ENCODE measurements around the gene TCF7L2.

TCF7L2 gene

DNA sequence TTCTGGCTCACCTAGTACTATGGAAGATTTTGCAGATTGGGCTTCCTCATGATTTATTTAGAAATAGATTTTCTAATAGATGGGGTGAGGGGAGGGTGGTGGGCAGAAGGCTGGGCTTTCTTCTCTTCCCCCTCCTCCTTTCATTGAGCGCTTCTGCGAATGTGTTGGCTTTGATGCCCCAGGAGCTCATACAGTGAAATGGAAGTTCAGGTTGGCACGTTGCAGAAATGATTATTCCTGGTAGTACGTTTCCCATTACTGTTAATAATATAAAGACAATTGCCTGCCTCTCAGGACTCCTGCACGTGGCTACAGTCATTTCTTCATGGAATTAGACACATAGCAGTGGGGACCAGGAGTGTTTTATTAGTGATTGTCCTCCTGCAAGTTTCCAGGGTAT lies 39.8 kb downstream of the TCF7L2 start:
- peaks cover 17% of the 10 kb centered on the region in 2 experiments for H3K4me1 ChIP-seq (ENCODE audit: control insufficient read depth in 1 of 2, insufficient read depth in 1 of 2, low read depth in 1 of 2, low read length in 1 of 2)
- H3K4me3 ChIP-seq (ENCODE audit: low read depth in 1 of 2, low read length in 1 of 2): no peak overlapping the region
- H3K36me3 ChIP-seq: no peaks in the 10 kb centered on the region
- no peaks in the 10 kb centered on the region for H3K9me3 ChIP-seq
- TF ChIP-seq, protein P1, sequence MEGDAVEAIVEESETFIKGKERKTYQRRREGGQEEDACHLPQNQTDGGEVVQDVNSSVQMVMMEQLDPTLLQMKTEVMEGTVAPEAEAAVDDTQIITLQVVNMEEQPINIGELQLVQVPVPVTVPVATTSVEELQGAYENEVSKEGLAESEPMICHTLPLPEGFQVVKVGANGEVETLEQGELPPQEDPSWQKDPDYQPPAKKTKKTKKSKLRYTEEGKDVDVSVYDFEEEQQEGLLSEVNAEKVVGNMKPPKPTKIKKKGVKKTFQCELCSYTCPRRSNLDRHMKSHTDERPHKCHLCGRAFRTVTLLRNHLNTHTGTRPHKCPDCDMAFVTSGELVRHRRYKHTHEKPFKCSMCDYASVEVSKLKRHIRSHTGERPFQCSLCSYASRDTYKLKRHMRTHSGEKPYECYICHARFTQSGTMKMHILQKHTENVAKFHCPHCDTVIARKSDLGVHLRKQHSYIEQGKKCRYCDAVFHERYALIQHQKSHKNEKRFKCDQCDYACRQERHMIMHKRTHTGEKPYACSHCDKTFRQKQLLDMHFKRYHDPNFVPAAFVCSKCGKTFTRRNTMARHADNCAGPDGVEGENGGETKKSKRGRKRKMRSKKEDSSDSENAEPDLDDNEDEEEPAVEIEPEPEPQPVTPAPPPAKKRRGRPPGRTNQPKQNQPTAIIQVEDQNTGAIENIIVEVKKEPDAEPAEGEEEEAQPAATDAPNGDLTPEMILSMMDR (IDR thresholded peaks at IDR 0.05): no peak
- no peaks in the 10 kb centered on the region for H3K27me3 ChIP-seq
- no peak overlapping the region for H3K27ac ChIP-seq

DNA sequence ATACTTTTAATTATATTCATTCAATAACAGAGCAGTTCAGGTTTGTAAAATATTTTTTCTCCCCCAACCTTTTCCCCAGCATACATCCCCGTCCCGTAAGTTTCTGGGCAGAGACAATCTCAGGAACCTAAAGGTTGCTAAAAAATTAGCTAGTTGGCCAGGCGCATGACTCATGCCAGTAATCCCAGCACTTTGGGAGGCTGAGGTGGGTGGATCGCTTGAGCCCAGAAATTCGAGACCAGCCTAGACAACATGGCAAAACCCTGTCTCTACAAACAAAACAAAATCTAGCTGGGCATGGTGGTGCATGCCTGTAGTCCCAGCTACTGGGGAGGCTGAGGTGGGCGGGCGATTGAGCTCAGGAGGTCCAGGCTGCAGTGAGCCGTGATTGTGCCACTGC lies 40.2 kb downstream of the TCF7L2 start:
- TF ChIP-seq, protein P1 (IDR thresholded peaks at IDR 0.05): no peak
- Histone ChIP-seq H3K27me3 (no peaks in the 10 kb centered on the region), H3K27ac (no peak overlapping the region), H3K4me3 (ENCODE audit: low read depth in 1 of 2, low read length in 1 of 2) (no peak overlapping the region), H3K4me1 (ENCODE audit: control insufficient read depth in 1 of 2, insufficient read depth in 1 of 2, low read depth in 1 of 2, low read length in 1 of 2) (peaks cover 17% of the 10 kb centered on the region in 2 experiments), H3K9me3 (no peaks in the 10 kb centered on the region), H3K36me3 (no peaks in the 10 kb centered on the region)

DNA sequence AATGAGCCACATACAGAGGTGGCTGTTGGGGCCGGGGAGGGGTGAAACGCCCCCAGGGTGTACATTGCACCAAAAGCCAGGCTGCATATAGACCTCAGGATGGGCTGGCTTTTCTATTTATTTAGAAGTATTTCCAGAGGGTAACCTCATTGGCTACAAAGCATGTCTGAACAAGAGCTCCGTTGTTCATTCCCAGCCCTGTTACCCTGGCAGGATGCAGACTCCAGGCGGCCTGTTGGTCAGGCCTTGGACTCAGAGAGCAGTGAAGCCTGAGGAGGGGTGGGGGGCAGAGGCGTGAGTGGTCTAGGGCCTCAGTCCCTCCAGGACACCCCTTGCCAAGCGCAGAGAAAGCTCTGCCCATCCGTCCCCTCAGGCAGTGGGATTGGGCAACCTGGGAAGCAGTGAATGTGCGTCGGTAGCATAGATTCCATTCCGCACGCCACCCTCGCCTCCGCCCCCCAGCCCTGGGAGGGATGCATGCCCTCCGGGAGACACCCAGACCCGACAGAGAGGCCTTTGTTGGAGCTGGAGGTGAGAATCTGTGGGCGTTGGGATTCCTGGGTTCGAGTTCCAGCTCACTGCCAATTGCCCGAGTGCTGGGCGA lies 41.9 kb downstream of the TCF7L2 start:
- H3K36me3 ChIP-seq: no peaks in the 10 kb centered on the region
- no peak overlapping the region for H3K4me3 ChIP-seq (ENCODE audit: low read depth in 1 of 2, low read length in 1 of 2)
- TF ChIP-seq, protein P1 (IDR thresholded peaks at IDR 0.05): no peak
- peaks cover 0 to under 1% of the 10 kb centered on the region in 2 experiments for H3K4me1 ChIP-seq (ENCODE audit: control insufficient read depth in 1 of 2, insufficient read depth in 1 of 2, low read depth in 1 of 2, low read length in 1 of 2)
- no peaks in the 10 kb centered on the region for H3K9me3 ChIP-seq
- no peaks in the 10 kb centered on the region for H3K27me3 ChIP-seq
- no peak overlapping the region for H3K27ac ChIP-seq

DNA sequence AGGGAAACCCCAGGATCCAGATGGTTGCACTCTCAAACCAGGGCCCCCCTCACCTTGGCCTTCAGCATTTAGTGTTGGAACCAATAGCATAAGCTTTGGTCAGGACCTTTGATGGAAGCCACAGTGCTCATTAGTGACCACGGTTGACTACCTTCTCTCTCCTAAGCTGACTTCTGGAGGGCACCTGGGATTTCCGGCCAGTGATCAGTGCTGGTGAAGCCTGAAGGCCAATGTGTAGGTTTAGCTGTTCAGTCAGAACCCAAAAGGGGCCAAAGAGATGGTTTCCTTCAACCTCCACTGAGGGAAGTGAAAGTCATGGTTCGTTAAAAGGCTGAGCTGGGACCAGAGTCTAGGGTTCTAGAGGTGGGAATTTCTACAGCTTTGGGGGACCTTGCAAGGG lies 46.4 kb downstream of the TCF7L2 start:
- H3K4me1 ChIP-seq (ENCODE audit: control insufficient read depth in 1 of 2, insufficient read depth in 1 of 2, low read depth in 1 of 2, low read length in 1 of 2): no peaks in the 10 kb centered on the region
- H3K27ac ChIP-seq: no peak overlapping the region
- H3K9me3 ChIP-seq: no peaks in the 10 kb centered on the region
- H3K27me3 ChIP-seq: no peaks in the 10 kb centered on the region
- no peaks in the 10 kb centered on the region for H3K36me3 ChIP-seq
- H3K4me3 ChIP-seq (ENCODE audit: low read depth in 1 of 2, low read length in 1 of 2): no peak overlapping the region
- TF ChIP-seq, protein P1 (IDR thresholded peaks at IDR 0.05): no peak

DNA sequence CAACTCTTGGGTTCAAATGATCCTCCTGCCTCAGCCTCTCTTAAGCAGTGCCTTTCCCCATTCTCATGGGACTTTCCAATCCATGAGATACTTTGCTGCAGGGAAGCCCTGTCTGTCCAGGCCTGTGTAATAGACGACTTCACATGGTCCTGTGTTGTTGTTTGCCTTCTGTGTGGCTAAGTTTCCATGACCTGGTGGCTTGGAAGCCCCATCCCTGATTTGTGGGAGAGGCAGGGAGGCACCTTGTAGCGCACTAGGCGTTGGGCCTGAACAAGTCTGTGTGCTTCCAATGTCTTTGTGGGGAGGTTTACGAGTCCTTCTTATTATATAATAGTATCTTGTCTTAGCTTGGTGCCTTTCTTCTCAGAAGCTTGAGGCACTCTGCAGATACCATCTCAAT lies 49.1 kb downstream of the TCF7L2 start:
- no peaks in the 10 kb centered on the region for H3K36me3 ChIP-seq
- H3K9me3 ChIP-seq: no peaks in the 10 kb centered on the region
- H3K4me1 ChIP-seq (ENCODE audit: control insufficient read depth in 1 of 2, insufficient read depth in 1 of 2, low read depth in 1 of 2, low read length in 1 of 2): no peaks in the 10 kb centered on the region
- no peak overlapping the region for H3K4me3 ChIP-seq (ENCODE audit: low read depth in 1 of 2, low read length in 1 of 2)
- H3K27ac ChIP-seq: no peak overlapping the region
- no peaks in the 10 kb centered on the region for H3K27me3 ChIP-seq
- TF ChIP-seq, protein P1 (IDR thresholded peaks at IDR 0.05): no peak

Data from neutrophil (primary cell).